GM19372 (cell line): ENCODE results near the gene SLC39A6.
"Not testable (repeated sequence)": the region's sequence is repeated elsewhere in the genome, so short reads cannot be mapped to it uniquely, and the experiment has no call there.

Experiments used
- ATAC-seq: cut with Tn5 transposase; IDR thresholded peaks from one replicate; pipeline ENCODE4 v1.9.1; 2021; ENCODE audit warnings: mild to moderate bottlenecking, low read depth, moderate library complexity; ENCODE audit not compliant: unreplicated experiment

SLC39A6 gene

DNA sequence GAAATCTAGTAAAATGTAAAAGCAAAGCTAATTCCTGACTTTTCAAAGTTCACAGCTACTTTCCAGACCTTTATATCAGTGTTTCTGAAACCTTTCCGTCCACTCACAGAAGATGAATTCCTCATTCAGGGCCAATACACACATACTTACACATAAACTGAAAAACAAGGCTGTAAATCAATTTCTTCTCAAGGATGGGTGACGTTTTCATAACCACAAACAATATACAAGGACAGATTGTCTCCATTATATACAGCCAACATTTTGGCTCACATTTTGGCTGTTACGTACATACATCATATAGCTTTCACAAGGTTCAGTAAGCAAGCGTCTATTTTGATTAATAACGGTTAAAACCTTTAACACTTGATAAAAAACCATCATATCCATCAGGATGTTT, 63.1 kb downstream of the SLC39A6 start:
- ATAC-seq, result no peak

DNA sequence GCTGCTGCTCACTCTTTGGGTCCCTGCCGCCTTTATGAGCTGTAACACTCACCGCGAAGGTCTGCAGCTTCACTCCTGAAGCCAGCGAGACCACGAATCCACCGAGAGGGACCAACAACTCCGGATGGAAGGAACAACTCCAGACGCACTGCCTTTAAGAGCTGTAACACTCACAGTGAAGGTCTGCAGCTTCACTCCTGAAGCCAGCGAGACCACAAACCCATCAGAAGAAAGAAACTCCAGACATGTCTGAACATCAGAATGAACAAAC, 64.4 kb downstream of the SLC39A6 start:
- not testable (repeated sequence) for ATAC-seq

GRCh38 chr18:36064027-36064808, 64.9 kb downstream of the SLC39A6 start:
- no peak for ATAC-seq

GRCh38 chr18:36058674-36059073, 70.5 kb downstream of the SLC39A6 start:
- ATAC-seq, result no peak
